ENCODE results near the gene USP49.
"Not testable (repeated sequence)": the region's sequence is repeated elsewhere in the genome, so short reads cannot be mapped to it uniquely, and the experiment has no call there.

The USP49 gene

GRCh38 chr6:41767112-41767833 is 127.9 kb downstream of the USP49 start:
- H3K36me3 ChIP-seq (ENCODE audit: control insufficient read depth, insufficient read depth, low read length), result peaks cover 10% of the 10 kb centered on the region; the same call in 1 of the 2 replicates
- no peaks in the 10 kb centered on the region for H3K27me3 ChIP-seq (ENCODE audit: control insufficient read depth, insufficient read depth, low read length)
- H3K27ac ChIP-seq (ENCODE audit: low read depth, low read length), result no peak overlapping the region
- H3K9ac ChIP-seq (ENCODE audit: low read depth, low read length), result no peak overlapping the region
- no peak overlapping the region for H3K4me3 ChIP-seq (ENCODE audit: low read depth, low read length)
- H3K4me1 ChIP-seq (ENCODE audit: control insufficient read depth, insufficient read depth, low read length), result no peaks in the 10 kb centered on the region
- H3K9me3 ChIP-seq (ENCODE audit: control insufficient read depth, insufficient read depth, low read length), result no peaks in the 10 kb centered on the region

DNA sequence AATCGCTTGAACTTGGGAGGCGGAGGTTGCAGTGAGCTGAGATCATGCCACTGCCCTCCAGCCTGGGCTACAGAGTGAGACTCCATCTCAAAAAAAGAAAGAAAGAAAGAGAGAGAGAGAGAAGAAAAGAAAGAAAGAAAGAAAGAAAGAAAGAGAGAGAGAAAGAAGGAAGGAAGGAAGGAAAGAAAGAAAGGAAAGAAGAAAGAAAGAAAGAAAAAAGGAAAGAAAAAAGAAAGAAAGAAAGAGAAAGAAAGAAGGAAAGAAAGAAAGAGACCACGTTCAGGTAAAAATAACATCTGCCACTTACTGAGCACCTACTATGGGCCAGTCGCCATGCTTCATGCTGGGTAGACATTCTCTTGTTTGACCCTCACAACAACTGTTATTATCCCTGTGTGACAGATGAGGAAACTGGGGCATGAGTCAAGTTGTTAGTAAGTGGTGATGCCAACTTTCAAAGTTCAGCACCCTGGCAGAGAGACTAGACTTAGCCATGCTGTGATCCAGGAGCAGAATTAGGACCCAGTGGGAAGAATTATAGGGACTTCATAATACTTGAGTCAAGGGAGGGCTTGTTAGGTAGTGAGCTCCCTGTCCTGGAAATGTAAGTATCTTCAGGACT is 129.0 kb downstream of the USP49 start:
- H3K4me1 ChIP-seq (ENCODE audit: control insufficient read depth, insufficient read depth, low read length); H3K27ac ChIP-seq (ENCODE audit: low read depth, low read length); H3K9me3 ChIP-seq (ENCODE audit: control insufficient read depth, insufficient read depth, low read length); H3K27me3 ChIP-seq (ENCODE audit: control insufficient read depth, insufficient read depth, low read length); H3K4me3 ChIP-seq (ENCODE audit: low read depth, low read length); H3K36me3 ChIP-seq (ENCODE audit: control insufficient read depth, insufficient read depth, low read length); H3K9ac ChIP-seq (ENCODE audit: low read depth, low read length): not testable (repeated sequence)

- Histone ChIP-seq H3K36me3 (ENCODE audit: control insufficient read depth, insufficient read depth, low read length) (no peaks in the 10 kb centered on the region), H3K4me1 (ENCODE audit: control insufficient read depth, insufficient read depth, low read length) (no peaks in the 10 kb centered on the region), H3K9me3 (ENCODE audit: control insufficient read depth, insufficient read depth, low read length) (no peaks in the 10 kb centered on the region), H3K27me3 (ENCODE audit: control insufficient read depth, insufficient read depth, low read length) (no peaks in the 10 kb centered on the region), H3K9ac (ENCODE audit: low read depth, low read length) (no peak overlapping the region), H3K4me3 (ENCODE audit: low read depth, low read length) (no peak overlapping the region), H3K27ac (ENCODE audit: low read depth, low read length) (no peak overlapping the region)
Measured at GRCh38 chr6:41763470-41763869, 131.7 kb downstream of the USP49 start.

- H3K27me3 ChIP-seq (ENCODE audit: control insufficient read depth, insufficient read depth, low read length), result no peaks in the 10 kb centered on the region
- no peak overlapping the region for H3K9ac ChIP-seq (ENCODE audit: low read depth, low read length)
- no peak overlapping the region for H3K4me3 ChIP-seq (ENCODE audit: low read depth, low read length)
- no peak overlapping the region for H3K27ac ChIP-seq (ENCODE audit: low read depth, low read length)
- no peaks in the 10 kb centered on the region for H3K4me1 ChIP-seq (ENCODE audit: control insufficient read depth, insufficient read depth, low read length)
- no peaks in the 10 kb centered on the region for H3K36me3 ChIP-seq (ENCODE audit: control insufficient read depth, insufficient read depth, low read length)
- H3K9me3 ChIP-seq (ENCODE audit: control insufficient read depth, insufficient read depth, low read length), result no peaks in the 10 kb centered on the region
Measured at GRCh38 chr6:41759905-41760579, 135.1 kb downstream of the USP49 start.

DNA sequence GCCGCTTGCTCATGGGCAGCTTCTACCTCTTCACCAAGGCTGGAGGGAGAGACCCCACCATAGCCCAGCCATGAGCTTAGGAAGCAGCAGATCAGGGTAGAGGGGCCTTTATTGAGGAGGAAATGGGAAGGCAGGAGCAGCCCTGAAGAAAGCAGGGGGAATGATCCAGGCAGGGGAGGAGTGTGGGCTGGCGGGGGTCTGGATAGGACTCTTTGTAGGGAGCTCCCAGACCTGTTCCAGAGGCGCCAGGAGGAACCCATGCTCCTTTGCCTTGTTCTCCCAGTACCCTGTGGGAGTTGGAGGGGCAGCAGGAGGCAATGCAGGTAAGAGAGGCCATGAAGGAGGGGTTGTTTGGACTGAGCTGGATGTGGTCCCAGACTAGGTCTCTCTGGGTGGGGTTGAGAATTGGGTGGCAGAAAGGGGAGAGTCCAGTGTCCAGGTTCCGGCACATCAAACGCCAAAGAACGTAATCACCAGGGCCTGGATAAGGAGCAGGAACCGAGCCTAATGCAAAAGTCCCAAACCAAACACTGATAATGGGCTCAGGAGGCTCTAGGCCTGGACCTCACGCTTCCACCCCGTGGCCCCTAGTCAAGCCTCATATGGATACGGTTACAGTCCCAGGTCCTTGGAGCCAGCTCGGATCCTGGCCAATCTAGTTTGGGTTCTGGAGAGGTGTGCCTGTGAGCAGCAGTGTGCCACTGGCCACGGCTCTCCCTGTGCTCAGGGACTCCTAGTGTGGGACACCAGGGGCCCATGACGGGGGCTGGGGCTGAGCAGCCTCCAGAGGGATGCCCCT is 135.9 kb downstream of the USP49 start:
- Histone ChIP-seq H3K4me1 (ENCODE audit: control insufficient read depth, insufficient read depth, low read length) (no peaks in the 10 kb centered on the region), H3K4me3 (ENCODE audit: low read depth, low read length) (no peak overlapping the region), H3K9me3 (ENCODE audit: control insufficient read depth, insufficient read depth, low read length) (no peaks in the 10 kb centered on the region), H3K27ac (ENCODE audit: low read depth, low read length) (no peak overlapping the region), H3K27me3 (ENCODE audit: control insufficient read depth, insufficient read depth, low read length) (no peaks in the 10 kb centered on the region), H3K36me3 (ENCODE audit: control insufficient read depth, insufficient read depth, low read length) (no peaks in the 10 kb centered on the region), H3K9ac (ENCODE audit: low read depth, low read length) (no peak overlapping the region)

DNA sequence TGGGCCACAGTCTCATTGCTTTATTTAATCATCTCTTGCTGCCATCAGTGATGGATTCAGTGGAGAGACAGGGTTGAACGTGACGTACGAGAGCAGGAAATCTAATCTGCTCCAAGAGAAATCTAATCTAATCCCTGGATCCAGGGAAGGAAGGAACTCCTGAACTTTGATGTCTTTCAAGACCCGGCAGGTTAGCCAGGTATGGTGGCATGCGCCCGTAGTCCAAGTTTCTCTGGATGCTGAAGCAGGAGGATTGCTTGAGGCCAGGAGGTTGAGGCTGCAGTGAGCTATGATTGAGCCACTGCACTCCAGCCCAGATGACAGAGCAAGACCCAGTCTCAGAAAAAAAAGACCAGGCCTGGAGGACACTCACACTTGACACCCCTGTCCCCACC is 136.5 kb downstream of the USP49 start:
- Histone ChIP-seq H3K27me3 (ENCODE audit: control insufficient read depth, insufficient read depth, low read length) (no peaks in the 10 kb centered on the region), H3K9ac (ENCODE audit: low read depth, low read length) (no peak overlapping the region), H3K4me3 (ENCODE audit: low read depth, low read length) (no peak overlapping the region), H3K4me1 (ENCODE audit: control insufficient read depth, insufficient read depth, low read length) (no peaks in the 10 kb centered on the region), H3K27ac (ENCODE audit: low read depth, low read length) (no peak overlapping the region), H3K36me3 (ENCODE audit: control insufficient read depth, insufficient read depth, low read length) (no peaks in the 10 kb centered on the region), H3K9me3 (ENCODE audit: control insufficient read depth, insufficient read depth, low read length) (no peaks in the 10 kb centered on the region)

DNA sequence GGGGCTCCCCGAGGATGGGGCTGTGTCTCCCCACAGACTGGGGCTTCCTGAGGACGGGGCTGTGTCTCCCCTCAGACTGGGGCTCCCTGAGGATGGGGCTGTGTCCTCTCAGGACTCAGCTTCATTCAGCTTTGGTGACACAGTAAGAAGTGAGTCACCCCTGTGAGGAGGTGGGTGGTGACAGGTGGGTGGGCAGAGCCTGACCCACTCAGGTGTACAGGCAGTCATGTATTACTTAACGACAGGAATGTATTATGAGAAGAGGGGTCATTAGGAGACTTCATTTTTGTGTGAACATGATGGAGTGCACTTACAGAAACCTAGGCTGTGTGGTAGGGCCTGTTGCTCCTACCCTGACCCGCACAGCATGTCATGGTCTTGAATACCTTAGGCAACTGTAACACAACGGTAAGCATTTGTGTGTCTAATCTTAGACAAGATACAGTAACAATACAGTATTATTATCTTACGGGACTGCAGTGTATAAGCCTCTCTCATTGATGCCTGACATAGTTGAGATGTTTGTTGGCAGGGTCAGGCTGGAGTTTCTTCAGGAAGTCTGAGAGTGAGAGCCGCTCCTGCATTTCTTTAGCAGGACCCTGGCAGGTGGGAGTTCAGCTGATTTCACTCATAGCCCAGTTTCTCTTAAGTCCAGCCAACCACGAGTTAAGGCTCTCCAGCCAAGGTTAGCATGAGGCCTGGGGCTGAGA is 137.1 kb downstream of the USP49 start:
- Histone ChIP-seq H3K9ac (ENCODE audit: low read depth, low read length) (no peak overlapping the region), H3K9me3 (ENCODE audit: control insufficient read depth, insufficient read depth, low read length) (no peaks in the 10 kb centered on the region), H3K27ac (ENCODE audit: low read depth, low read length) (no peak overlapping the region), H3K27me3 (ENCODE audit: control insufficient read depth, insufficient read depth, low read length) (no peaks in the 10 kb centered on the region), H3K4me1 (ENCODE audit: control insufficient read depth, insufficient read depth, low read length) (no peaks in the 10 kb centered on the region), H3K4me3 (ENCODE audit: low read depth, low read length) (no peak overlapping the region), H3K36me3 (ENCODE audit: control insufficient read depth, insufficient read depth, low read length) (no peaks in the 10 kb centered on the region)

DNA sequence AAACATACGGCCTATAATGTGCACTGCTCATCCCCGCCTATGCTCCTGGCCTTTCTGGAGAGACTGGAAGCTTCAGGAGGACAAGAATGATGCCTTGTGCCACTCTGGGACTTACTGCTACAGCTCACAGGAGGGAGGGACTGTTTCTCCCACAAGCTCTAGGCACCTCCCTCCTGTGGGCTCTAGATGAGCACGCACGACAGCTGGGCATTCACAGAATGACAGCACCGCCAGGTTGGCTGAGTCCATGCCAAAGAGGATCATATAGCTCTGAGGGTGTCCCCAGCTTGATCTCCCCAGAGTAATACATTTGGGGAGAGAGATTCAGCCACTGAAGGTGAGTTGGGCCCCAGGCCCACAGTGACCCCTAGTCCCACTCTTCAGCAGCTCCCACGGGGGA is 137.9 kb downstream of the USP49 start:
- no peaks in the 10 kb centered on the region for H3K36me3 ChIP-seq (ENCODE audit: control insufficient read depth, insufficient read depth, low read length)
- no peaks in the 10 kb centered on the region for H3K27me3 ChIP-seq (ENCODE audit: control insufficient read depth, insufficient read depth, low read length)
- H3K27ac ChIP-seq (ENCODE audit: low read depth, low read length), result no peak overlapping the region
- no peak overlapping the region for H3K4me3 ChIP-seq (ENCODE audit: low read depth, low read length)
- no peak overlapping the region for H3K9ac ChIP-seq (ENCODE audit: low read depth, low read length)
- H3K4me1 ChIP-seq (ENCODE audit: control insufficient read depth, insufficient read depth, low read length), result no peaks in the 10 kb centered on the region
- no peaks in the 10 kb centered on the region for H3K9me3 ChIP-seq (ENCODE audit: control insufficient read depth, insufficient read depth, low read length)

- Histone ChIP-seq H3K27ac (ENCODE audit: low read depth, low read length) (no peak overlapping the region), H3K9ac (ENCODE audit: low read depth, low read length) (no peak overlapping the region), H3K36me3 (ENCODE audit: control insufficient read depth, insufficient read depth, low read length) (no peaks in the 10 kb centered on the region), H3K27me3 (ENCODE audit: control insufficient read depth, insufficient read depth, low read length) (no peaks in the 10 kb centered on the region), H3K9me3 (ENCODE audit: control insufficient read depth, insufficient read depth, low read length) (no peaks in the 10 kb centered on the region), H3K4me1 (ENCODE audit: control insufficient read depth, insufficient read depth, low read length) (no peaks in the 10 kb centered on the region), H3K4me3 (ENCODE audit: low read depth, low read length) (no peak overlapping the region)
Measured at GRCh38 chr6:41756354-41756753, 138.8 kb downstream of the USP49 start.

DNA sequence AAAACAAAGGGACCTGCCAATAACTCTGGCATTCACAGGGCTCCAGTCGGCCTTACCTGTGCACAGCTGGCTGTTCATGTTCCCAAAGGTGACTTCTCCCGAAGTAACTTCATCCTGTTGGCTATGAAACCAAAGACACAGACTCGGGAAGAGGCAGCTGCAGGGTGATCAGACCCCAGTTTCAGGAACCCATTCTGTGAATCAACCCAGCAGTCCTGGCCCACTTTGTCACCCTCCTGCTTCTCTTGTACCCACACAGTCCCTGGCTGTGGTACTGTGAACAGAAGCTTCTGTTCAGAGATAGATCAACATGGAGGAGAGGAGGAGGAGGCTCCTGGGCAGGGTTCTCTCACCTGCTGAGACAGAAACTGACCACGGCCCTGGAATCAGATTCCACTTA is 139.3 kb downstream of the USP49 start:
- H3K36me3 ChIP-seq (ENCODE audit: control insufficient read depth, insufficient read depth, low read length), result no peaks in the 10 kb centered on the region
- H3K9ac ChIP-seq (ENCODE audit: low read depth, low read length), result no peak overlapping the region
- no peaks in the 10 kb centered on the region for H3K9me3 ChIP-seq (ENCODE audit: control insufficient read depth, insufficient read depth, low read length)
- no peak overlapping the region for H3K4me3 ChIP-seq (ENCODE audit: low read depth, low read length)
- no peaks in the 10 kb centered on the region for H3K4me1 ChIP-seq (ENCODE audit: control insufficient read depth, insufficient read depth, low read length)
- no peaks in the 10 kb centered on the region for H3K27me3 ChIP-seq (ENCODE audit: control insufficient read depth, insufficient read depth, low read length)
- no peak overlapping the region for H3K27ac ChIP-seq (ENCODE audit: low read depth, low read length)
